HG03095 (cell line): Measurements from ENCODE around the gene LGALS9B.
"Not testable (repeated sequence)": the region's sequence is repeated elsewhere in the genome, so short reads cannot be mapped to it uniquely, and the experiment has no call there.

Experiments used
- ATAC-seq: cut with Tn5 transposase; IDR thresholded peaks from one replicate; pipeline ENCODE4 v1.9.1; 2021; ENCODE audit warnings: moderate library complexity; ENCODE audit not compliant: unreplicated experiment

LGALS9B gene

GRCh38 chr17:20417492-20418080 lies 49.8 kb downstream of the LGALS9B start:
- ATAC-seq: not testable (repeated sequence)

- not testable (repeated sequence) for ATAC-seq
Observed at GRCh38 chr17:20416381-20416911, 50.9 kb downstream of the LGALS9B start.

GRCh38 chr17:20415479-20415878 lies 51.9 kb downstream of the LGALS9B start:
- ATAC-seq: not testable (repeated sequence)

GRCh38 chr17:20401306-20402022 lies 65.9 kb downstream of the LGALS9B start:
- not testable (repeated sequence) for ATAC-seq

GRCh38 chr17:20400559-20401305 lies 66.6 kb downstream of the LGALS9B start:
- not testable (repeated sequence) for ATAC-seq
